ENCODE data around the gene PFN3.

PFN3 gene

GRCh38 chr5:177429248-177430040 lies 29.0 kb upstream of the PFN3 start:
- TF ChIP-seq REST (IDR thresholded peaks at IDR 0.05; ENCODE audit: insufficient read depth in 1 of 2, low read depth in 2 of 2, low read length in 2 of 2), result no peak
- no peak for TF ChIP-seq FOXP2 (optimal IDR thresholded peaks at IDR 0.05; ENCODE audit: borderline replicate concordance, extremely low read depth, extremely low read length, insufficient read depth)
- TF ChIP-seq POLR2AphosphoS5 (IDR thresholded peaks at IDR 0.05; ENCODE audit: low read depth, low read length), result no peak
- no peak for TF ChIP-seq SIN3A (IDR thresholded peaks at IDR 0.05; ENCODE audit: borderline replicate concordance, insufficient read depth, low read length)
- no peak for TF ChIP-seq TAF1 (IDR thresholded peaks at IDR 0.05; ENCODE audit: borderline replicate concordance, insufficient read depth, low read length)

GRCh38 chr5:177428574-177429217 lies 28.2 kb upstream of the PFN3 start:
- no peak for TF ChIP-seq POLR2AphosphoS5 (IDR thresholded peaks at IDR 0.05; ENCODE audit: low read depth, low read length)
- TF ChIP-seq SIN3A (IDR thresholded peaks at IDR 0.05; ENCODE audit: borderline replicate concordance, insufficient read depth, low read length), result no peak
- no peak for TF ChIP-seq FOXP2 (optimal IDR thresholded peaks at IDR 0.05; ENCODE audit: borderline replicate concordance, extremely low read depth, extremely low read length, insufficient read depth)
- TF ChIP-seq REST (IDR thresholded peaks at IDR 0.05; ENCODE audit: insufficient read depth in 1 of 2, low read depth in 2 of 2, low read length in 2 of 2), result no peak
- TF ChIP-seq TAF1 (IDR thresholded peaks at IDR 0.05; ENCODE audit: borderline replicate concordance, insufficient read depth, low read length), result no peak

GRCh38 chr5:177427919-177428573 lies 27.6 kb upstream of the PFN3 start:
- TF ChIP-seq REST (IDR thresholded peaks at IDR 0.05; ENCODE audit: insufficient read depth in 1 of 2, low read depth in 2 of 2, low read length in 2 of 2), result no peak
- TF ChIP-seq SIN3A (IDR thresholded peaks at IDR 0.05; ENCODE audit: borderline replicate concordance, insufficient read depth, low read length), result no peak
- no peak for TF ChIP-seq POLR2AphosphoS5 (IDR thresholded peaks at IDR 0.05; ENCODE audit: low read depth, low read length)
- TF ChIP-seq TAF1 (IDR thresholded peaks at IDR 0.05; ENCODE audit: borderline replicate concordance, insufficient read depth, low read length), result no peak
- TF ChIP-seq FOXP2 (optimal IDR thresholded peaks at IDR 0.05; ENCODE audit: borderline replicate concordance, extremely low read depth, extremely low read length, insufficient read depth), result no peak

DNA sequence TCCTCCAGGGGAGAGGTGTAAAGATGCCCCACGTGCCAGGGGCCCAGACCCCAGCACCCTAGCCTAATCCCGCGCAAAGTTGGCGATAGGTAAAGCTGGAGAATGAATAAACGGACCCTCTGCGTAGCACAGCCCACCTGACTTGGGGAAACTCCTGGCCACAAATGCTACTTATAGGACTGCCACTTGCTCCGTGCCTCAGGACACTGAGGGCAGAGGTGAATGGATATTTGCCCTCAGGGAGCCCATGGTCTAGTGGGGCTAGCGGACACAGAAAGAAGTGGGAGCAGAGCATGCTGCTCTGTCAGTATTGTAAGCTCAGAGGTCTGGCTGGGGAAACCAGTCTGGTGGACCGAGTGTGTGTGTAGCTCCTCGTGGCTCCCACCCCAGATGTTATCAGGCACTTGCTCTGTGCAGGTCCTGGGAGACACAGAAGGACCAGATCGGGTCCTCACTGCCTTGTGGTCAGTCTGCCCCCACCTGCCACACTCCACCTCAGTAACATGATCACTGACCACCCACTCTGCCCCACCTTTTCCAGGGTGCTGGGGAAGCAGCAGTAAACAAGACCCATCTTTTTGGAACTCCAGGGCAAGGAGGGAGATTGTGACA lies 26.9 kb upstream of the PFN3 start:
- no peak for TF ChIP-seq POLR2AphosphoS5 (IDR thresholded peaks at IDR 0.05; ENCODE audit: low read depth, low read length)
- TF ChIP-seq TAF1 (IDR thresholded peaks at IDR 0.05; ENCODE audit: borderline replicate concordance, insufficient read depth, low read length), result no peak
- TF ChIP-seq REST (IDR thresholded peaks at IDR 0.05; ENCODE audit: insufficient read depth in 1 of 2, low read depth in 2 of 2, low read length in 2 of 2), result no peak
- no peak for TF ChIP-seq SIN3A (IDR thresholded peaks at IDR 0.05; ENCODE audit: borderline replicate concordance, insufficient read depth, low read length)
- TF ChIP-seq FOXP2 (optimal IDR thresholded peaks at IDR 0.05; ENCODE audit: borderline replicate concordance, extremely low read depth, extremely low read length, insufficient read depth), result no peak
